HepG2 (cell line): ENCODE data around the gene EEA1. TPM values are rescaled to one million over a fixed set of nuclear protein-coding genes. Genes with fewer than 3 reads are reported as not detected.

ENCODE experiments used
- ATF4 ChIP-seq, 2 experiments: fragments of 450-650 bp in 1 of 2; sonication (generic) in 1 of 2; formaldehyde crosslinking; IDR thresholded peaks; 2 replicates each; pipeline versions ENCODE4 v1.5.0 to v1.8.0; 2020 to 2022; ENCODE audit warnings: mild to moderate bottlenecking in 1 of 2, missing genetic modification reagents in 1 of 2
- ATRX ChIP-seq: sonication (generic); formaldehyde crosslinking; IDR thresholded peaks from 2 replicates; pipeline ENCODE4 v1.4.0; 2020; ENCODE audit warnings: missing genetic modification reagents, borderline replicate concordance
- BRCA1 ChIP-seq: sonication (generic); formaldehyde crosslinking; IDR thresholded peaks from 2 replicates; pipeline ENCODE4 v1.4.0; 2020; ENCODE audit warnings: missing genetic modification reagents
- FOXP1 ChIP-seq, 2 experiments: fragments of 450-650 bp in 1 of 2; IDR thresholded peaks; 2 replicates each; pipeline ENCODE4 v1.6.1; 2017 to 2018; ENCODE audit warnings: antibody characterized with exemption in 1 of 2
- KDM3A ChIP-seq: IDR thresholded peaks from 2 replicates; pipeline ENCODE4 v1.6.1; 2018; ENCODE audit warnings: low read depth, missing compliant biosample characterization
- MED1 ChIP-seq: sonication (generic); formaldehyde crosslinking; IDR thresholded peaks from 2 replicates; pipeline ENCODE4 v1.4.0; 2020; ENCODE audit warnings: missing genetic modification reagents
- MTA1 ChIP-seq: sonication (generic); formaldehyde crosslinking; IDR thresholded peaks from 2 replicates; pipeline ENCODE4 v1.4.0; 2020; ENCODE audit warnings: missing genetic modification reagents, mild to moderate bottlenecking, borderline replicate concordance
- PBX3 ChIP-seq: sonication (generic); formaldehyde crosslinking; IDR thresholded peaks from 2 replicates; pipeline ENCODE4 v1.8.1; 2023; ENCODE audit warnings: missing genetic modification reagents, inconsistent platforms, borderline replicate concordance
- PHF21A ChIP-seq: sonication (generic); formaldehyde crosslinking; IDR thresholded peaks from 2 replicates; pipeline ENCODE4 v1.5.0; 2020; ENCODE audit warnings: mild to moderate bottlenecking, missing genetic modification reagents
- SMYD3 ChIP-seq: sonication (generic); formaldehyde crosslinking; IDR thresholded peaks from 2 replicates; pipeline ENCODE4 v1.8.1; 2023; ENCODE audit warnings: mild to moderate bottlenecking, missing genetic modification reagents
- SOX13 ChIP-seq, 3 experiments: fragments of 450-650 bp in 1 of 3; sonication (generic) in 1 of 3; formaldehyde crosslinking in 1 of 3; IDR thresholded peaks in 2 of 3; conservative IDR thresholded peaks in 1 of 3; 2 replicates each; pipeline versions ENCODE4 v1.5.0 to v1.6.1; 2016 to 2020; ENCODE audit warnings: antibody characterized with exemption in 1 of 3, mild to moderate bottlenecking in 1 of 3, missing compliant biosample characterization in 1 of 3, missing genetic modification reagents in 1 of 3, moderate library complexity in 1 of 3
- TCF7L2 ChIP-seq: IDR thresholded peaks from 2 replicates; pipeline ENCODE4 v1.6.1; 2011; ENCODE audit warnings: mild to moderate bottlenecking, low read depth, low read length, moderate library complexity
- TEF ChIP-seq: sonication (generic); formaldehyde crosslinking; IDR thresholded peaks from 2 replicates; pipeline ENCODE4 v1.5.0; 2020; ENCODE audit warnings: missing genetic modification reagents
- ZBTB14 ChIP-seq: sonication (generic); formaldehyde crosslinking; IDR thresholded peaks from 2 replicates; pipeline ENCODE4 v1.4.0; 2020; ENCODE audit warnings: missing genetic modification reagents
- ZMYM2 ChIP-seq: sonication (generic); formaldehyde crosslinking; IDR thresholded peaks from 2 replicates; pipeline ENCODE4 v1.8.0; 2022; ENCODE audit warnings: mild to moderate bottlenecking, missing genetic modification reagents
- ZNF326 ChIP-seq: sonication (generic); formaldehyde crosslinking; IDR thresholded peaks from 2 replicates; pipeline ENCODE4 v1.4.0; 2020; ENCODE audit warnings: missing genetic modification reagents, borderline replicate concordance
- ZNF441 ChIP-seq: sonication (generic); formaldehyde crosslinking; IDR thresholded peaks from 2 replicates; pipeline ENCODE4 v1.7.0; 2021; ENCODE audit warnings: missing genetic modification reagents, borderline replicate concordance
- ZNF770 ChIP-seq: sonication (generic); formaldehyde crosslinking; IDR thresholded peaks from 2 replicates; pipeline ENCODE4 v1.5.0; 2020; ENCODE audit warnings: mild to moderate bottlenecking, missing genetic modification reagents
- ZNF773 ChIP-seq: sonication (generic); formaldehyde crosslinking; IDR thresholded peaks from 2 replicates; pipeline ENCODE4 v1.4.0; 2020; ENCODE audit warnings: missing genetic modification reagents, borderline replicate concordance
- polyA plus RNA-seq, 8 experiments: library from polyadenylated mRNA; depleted of rRNA in 3 of 8; stranded (reverse) in 7 of 8; unstranded in 1 of 8; fragments of >200 nt; fragmentation: Illumina TruSeq in 4 of 8; extraction: Trizol in 4 of 8; gene quantifications; 2 replicates each; pipeline versions ENCODE4 v1.2.1 to v1.2.3, GENCODE V29; 2011 to 2016; ENCODE audit warnings: low read depth in 4 of 8, missing spikeins in 1 of 8, mixed read lengths in 1 of 8; ENCODE audit not compliant: insufficient read depth in 1 of 8
- total RNA-seq, 5 experiments: library from RNA; depleted of rRNA; stranded (reverse); fragments of >200 nt; fragmentation: Illumina TruSeq; extraction: Trizol; gene quantifications; 2 replicates each; pipeline ENCODE4 v1.2.3, GENCODE V29; 2016; ENCODE audit warnings: low read depth in 1 of 5

The EEA1 gene
- total and polyA plus RNA-seq, 2 of the 13 experiments (the other 11 are each of a cell fraction or from before 2014, with no cell fraction given) = 5.0 to 19.3 TPM

- TF ChIP-seq ATF4 (CRISPR knock-in tag; IDR thresholded peaks at IDR 0.05) (no peak), PHF21A (CRISPR knock-in tag) (no peak), ZNF770 (CRISPR knock-in tag) (peak; percentile 81), ZNF773 (no peak), SOX13 (IDR thresholded peaks at IDR 0.05) (no peak), SOX13 (CRISPR knock-in tag; conservative IDR thresholded peaks at IDR 0.05 in 1 of 2, IDR thresholded peaks at IDR 0.05 in 1 of 2) (peak in 1 of 2 experiments; percentile 72; a peak in 2 of 4 replicates), ZNF441 (CRISPR knock-in tag) (no peak), ATRX (CRISPR knock-in tag) (no peak), PBX3 (CRISPR knock-in tag) (no peak), FOXP1 (IDR thresholded peaks at IDR 0.05) (no peak), FOXP1 (CRISPR knock-in tag; IDR thresholded peaks at IDR 0.05) (peak; percentile 42; the same call in 1 of the 2 replicates), TEF (CRISPR knock-in tag) (no peak), KDM3A (CRISPR knock-in tag) (no peak), ZBTB14 (no peak), MTA1 (no peak), SMYD3 (CRISPR knock-in tag) (no peak), TCF7L2 (no peak), BRCA1 (CRISPR knock-in tag) (no peak), ZMYM2 (CRISPR knock-in tag) (peak; percentile 27; the same call in 1 of the 2 replicates), ZNF326 (CRISPR knock-in tag) (no peak), MED1 (no peak)
Observed at GRCh38 chr12:92947589-92948215, 18.6 kb upstream of the EEA1 start (continued).
